CD1c-positive myeloid dendritic cell (primary cell): Measurements from ENCODE around the gene CRYBA1.
A peak's percentile ranks its signal among the peaks of the same experiment; 100 is the strongest.
"Not testable (repeated sequence)": the region's sequence is repeated elsewhere in the genome, so short reads cannot be mapped to it uniquely, and the experiment has no call there.

Experiments used
- DNase-seq: peaks from one replicate; pipeline ENCODE4 v3.0.0-alpha.2; 2016; ENCODE audit errors: extremely low spot score

Gene CRYBA1

GRCh38 chr17:29246628-29247027 lies at the start of gene CRYBA1:
TSS of gene CRYBA1 (plus strand) at chr17:29246859. CDS start at chr17:29246864, 5 bp downstream.
- no peak for DNase-seq

DNA sequence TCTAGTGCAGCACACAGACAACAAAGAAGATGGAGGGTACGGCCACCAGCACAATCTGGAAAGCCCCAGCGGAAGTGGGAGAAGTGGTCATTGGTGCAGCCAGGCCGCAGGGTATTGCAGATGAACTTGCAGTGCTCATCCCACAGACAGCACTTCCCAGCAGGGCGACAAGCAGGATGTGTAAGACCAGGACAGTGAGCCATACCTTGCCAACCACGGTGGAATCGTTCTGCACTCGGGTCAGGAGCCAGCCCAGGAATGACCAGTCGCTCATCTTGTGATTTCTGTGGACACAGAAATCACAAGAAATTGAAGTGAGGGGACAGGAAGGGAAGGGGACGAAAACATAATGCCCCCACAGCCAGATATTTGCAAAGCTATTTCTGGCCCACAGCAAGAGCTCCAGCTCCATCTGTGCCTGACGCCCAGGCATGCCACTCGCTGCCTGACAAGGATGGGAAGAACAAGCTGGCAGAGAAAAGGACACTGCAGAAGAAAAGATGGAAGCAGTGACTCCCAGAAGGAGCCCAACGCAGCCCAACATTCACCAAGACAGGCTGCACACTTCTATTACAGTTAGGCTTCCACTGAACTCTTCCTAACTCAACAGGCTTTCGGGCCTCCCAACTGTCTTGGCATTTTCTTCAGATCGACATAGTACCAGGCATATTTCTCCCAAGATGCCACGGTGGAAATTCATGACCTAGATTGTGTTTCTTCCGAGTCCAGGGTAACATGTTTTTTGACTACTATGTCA lies 49.0 kb upstream of the CRYBA1 start:
- DNase-seq: no peak

DNA sequence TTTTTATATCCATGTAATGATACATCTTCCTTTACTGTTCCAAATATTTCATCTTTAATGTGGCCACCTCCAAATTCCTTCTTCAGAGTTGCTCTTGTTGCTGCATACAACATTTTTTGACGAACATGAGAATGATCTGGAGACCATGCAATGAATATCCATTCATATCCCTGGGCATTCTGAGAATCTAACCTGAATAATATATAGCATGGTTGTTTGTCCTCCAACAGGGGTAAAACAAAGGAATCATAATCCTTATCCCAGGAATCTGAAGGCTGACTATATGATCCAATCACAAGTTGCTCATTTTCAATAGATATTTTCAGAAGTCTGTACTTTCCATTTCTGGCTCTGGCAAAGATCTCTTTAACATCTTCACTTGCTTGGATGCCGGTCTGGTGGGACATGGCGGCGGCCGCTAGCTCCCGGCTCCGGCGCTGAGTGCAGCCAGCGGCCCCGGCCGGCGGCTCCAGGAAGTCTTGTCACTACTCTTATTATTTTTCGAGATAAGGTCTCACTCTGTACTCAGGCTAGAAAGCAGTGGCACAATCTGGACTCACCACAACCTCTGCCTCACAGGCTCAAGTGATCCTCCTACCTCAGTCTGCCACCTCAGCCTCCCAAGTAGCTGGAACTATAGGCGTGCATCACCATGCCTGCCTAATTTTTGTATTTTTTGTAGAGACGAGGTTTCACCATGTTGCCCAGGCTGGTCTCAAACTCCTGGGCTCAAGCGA lies 42.4 kb upstream of the CRYBA1 start:
- not testable (repeated sequence) for DNase-seq

DNA sequence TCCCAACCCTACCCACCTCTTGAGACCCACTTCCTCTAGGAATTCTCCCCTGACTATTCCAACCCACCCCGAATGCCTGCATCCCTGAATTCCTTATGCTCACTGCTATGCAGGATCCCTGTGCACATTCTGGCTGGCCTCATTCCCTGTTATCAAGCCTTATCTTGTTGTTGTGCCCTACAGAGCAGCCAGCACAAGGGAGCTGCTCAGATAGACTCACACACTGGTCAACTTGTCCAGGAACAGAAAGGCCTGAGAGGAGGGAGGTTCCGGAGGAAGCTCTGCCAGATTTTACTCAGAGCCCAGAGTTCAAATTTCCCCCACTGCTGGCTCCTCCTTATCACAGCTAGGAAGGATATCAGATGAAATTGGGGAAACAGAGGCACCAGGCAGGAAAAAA lies 41.6 kb upstream of the CRYBA1 start:
- DNase-seq: no peak

DNA sequence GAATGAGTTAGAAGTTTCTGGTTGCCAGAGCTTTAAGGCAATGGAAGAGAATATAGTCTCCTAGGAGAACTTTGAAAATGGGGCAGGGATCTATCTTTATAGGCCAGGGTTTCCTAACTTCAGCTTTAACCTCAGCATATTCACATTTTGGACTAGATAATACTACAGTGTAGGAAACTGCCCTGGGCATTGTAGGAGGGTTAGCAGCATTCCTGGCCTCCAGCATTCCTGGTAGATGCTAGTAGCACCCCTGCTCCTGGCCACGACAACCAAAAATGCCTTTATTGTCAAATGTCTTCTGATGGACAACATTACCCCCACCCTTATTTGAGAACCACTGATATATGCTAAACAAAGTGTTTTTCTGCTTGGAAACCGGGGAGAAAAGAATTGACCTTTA lies 38.7 kb upstream of the CRYBA1 start:
- DNase-seq: no peak

DNA sequence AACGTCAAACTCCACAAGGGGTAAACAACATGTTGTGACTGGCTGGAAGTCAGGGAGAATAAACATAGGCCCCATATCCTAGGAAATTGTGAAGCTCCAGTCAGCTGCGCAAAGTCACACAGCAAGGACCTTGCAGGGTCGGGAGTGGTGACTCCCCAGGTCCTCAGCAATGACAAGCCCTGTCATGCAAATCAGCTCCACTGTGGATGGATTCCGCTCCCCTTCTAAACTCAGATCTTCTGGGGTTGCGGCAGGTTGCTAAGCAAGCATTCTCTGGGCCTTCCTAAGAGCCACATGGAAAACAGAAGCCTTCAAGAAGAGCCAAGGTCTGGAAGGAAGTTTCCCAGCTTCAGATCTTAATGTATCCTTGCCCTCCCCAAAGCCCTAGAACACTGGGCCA lies 37.6 kb upstream of the CRYBA1 start:
- DNase-seq: no peak

- no peak for DNase-seq
These were observed 35.8 kb upstream of the CRYBA1 start for GRCh38 chr17:29210879-29211278.

DNA sequence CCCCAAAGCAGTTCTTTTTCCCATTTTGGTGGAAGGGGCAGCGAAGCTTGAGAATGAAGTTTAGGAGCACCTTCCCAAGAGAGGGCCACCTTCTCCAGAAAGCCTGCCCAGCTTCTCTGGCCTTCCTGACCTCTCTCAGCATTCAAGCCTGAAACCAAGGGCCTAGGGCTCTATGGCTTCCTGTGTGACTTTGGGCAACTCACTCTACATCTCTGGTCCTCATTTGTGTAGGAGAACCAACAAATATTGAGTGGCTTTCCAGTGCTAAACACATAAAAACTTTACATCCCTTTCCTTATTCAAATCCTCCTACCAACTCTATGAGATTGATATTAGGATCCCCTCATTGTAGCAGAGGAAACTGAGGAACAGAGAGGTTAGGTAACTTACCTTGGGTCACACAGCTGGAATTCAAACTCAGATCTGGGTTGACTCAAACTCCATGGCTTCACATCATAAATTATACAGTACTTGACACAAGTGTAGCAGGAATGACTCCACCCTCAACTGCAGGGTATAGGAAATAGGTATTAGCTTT lies 34.5 kb upstream of the CRYBA1 start:
- no peak for DNase-seq

DNA sequence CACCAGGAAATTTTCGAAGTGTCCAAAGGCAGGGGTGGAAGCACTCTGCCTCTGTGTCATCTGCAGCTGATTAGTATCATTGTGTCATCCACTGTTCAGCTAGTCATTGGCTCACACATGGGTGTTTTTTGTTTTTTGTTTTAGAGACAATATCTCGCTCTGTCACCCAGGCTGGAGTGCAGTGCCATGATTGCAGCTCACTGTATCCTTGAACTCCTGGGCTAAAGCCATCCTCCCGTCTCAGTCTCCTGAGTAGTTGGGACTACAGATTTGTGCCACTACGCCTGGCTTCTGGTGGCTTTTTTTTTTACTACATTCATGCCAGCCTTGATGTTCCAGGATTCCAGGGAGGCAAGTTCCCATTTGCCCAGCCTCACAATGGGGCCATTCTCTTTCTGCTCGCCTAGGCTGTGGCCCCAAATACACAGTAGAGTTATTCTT lies 34.0 kb upstream of the CRYBA1 start:
- DNase-seq: peak; percentile 50

DNA sequence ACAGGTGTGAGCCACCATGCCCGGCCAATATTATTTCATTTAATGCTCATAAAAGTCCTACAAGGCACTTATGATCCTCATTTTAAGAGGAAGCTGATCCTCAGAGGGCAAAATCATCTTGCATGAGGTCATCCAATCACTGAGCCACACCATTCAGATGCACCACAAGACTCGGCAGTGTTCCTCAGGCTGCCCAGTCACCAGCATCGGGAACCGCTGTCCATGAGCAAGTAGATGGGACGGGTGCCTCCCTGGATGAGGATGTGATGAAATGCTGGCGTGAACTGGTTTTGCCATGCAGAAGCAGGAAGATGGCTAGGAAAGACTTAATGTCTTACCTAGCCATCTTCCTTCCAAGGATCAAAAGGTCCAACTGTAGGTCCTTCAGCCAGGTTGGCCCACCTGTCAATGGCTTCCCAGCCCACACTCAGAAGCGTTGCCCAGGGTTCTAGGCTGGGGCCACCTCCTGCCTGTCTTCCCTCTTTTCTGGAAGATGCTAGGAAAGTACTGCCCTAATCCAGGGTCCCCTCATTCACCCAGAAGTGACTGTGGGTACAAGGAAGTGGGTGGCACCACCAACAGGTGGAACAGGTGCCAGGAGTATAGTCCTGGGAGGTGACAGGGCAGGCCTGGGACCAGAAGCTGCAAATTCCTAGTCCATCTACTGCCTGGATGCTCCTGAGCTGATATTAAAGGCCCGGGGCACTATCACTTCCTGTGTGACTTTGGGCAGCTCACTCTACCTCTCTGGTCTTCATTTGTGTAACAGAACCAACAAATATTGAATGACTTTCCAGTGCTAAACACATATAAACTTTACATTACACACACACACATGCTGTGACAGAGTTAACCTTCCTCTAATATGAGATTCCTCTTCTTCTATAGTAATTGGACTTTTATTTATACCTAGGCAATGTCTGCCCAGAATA lies 32.2 kb upstream of the CRYBA1 start:
- DNase-seq: peak; percentile 90

- DNase-seq: no peak
These were observed 31.5 kb upstream of the CRYBA1 start for GRCh38 chr17:29215174-29215573.

- DNase-seq: no peak
These were observed 30.9 kb upstream of the CRYBA1 start for GRCh38 chr17:29215717-29216116.

- no peak for DNase-seq
These were observed 30.5 kb upstream of the CRYBA1 start for GRCh38 chr17:29216181-29216580.

DNA sequence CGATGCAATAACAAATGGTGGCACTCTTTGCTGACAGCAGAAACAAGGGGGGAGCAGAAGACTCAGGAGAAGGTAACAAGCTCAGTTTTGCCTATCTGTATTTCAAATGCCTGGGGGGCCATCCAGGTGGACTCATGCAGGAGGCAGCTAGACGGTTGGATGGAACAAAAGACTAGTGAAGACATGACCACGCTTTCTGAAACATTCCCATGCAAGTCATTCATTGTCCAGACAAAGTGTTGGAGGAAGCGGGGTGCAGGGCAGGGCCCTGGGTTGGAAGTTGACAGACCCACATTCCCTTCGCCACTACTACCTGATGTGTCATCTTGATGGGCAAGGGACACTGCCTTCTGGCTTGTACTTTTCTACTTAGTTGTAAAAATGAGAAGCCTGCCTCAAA lies 29.8 kb upstream of the CRYBA1 start:
- DNase-seq: no peak

- DNase-seq: peak; percentile 82
These were observed 27.1 kb upstream of the CRYBA1 start for GRCh38 chr17:29219378-29220047.

DNA sequence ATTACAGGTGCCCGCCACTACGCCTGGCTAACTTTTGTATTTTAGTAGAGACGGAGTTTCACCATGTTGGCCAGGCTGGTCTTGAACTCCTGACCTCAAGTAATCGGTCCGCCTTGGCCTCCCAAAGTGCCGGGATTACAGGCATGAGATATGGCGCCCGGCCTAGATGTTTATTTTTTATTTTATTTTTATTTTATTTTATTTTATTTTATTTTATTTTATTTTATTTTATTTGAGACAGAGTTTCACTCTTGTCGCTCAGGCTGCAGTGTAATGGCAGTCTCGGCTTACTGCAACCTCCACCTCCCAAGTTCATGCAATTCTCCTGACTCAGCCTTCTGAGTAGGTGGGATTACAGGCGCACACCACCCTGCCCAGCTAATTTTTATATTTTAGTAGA lies 25.3 kb upstream of the CRYBA1 start:
- not testable (repeated sequence) for DNase-seq

DNA sequence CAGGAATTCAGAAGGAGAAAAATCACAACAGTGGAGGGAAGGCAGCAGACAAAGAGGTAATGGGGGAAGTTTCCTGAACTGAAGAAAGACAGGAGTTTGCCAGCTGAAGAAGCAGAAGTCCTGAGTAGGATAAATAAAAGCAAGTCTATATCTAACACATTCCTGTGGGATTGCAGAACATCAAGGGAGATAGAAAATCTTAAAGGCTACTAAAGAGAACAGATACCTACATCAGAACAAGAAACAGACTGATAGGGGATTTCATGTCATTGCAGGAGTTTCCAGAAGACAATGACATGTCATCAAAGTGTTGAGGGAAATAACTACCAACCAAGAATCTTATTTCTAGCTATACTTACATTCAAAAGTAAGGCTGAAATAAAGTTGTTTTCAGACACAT lies 21.3 kb upstream of the CRYBA1 start:
- DNase-seq: no peak

DNA sequence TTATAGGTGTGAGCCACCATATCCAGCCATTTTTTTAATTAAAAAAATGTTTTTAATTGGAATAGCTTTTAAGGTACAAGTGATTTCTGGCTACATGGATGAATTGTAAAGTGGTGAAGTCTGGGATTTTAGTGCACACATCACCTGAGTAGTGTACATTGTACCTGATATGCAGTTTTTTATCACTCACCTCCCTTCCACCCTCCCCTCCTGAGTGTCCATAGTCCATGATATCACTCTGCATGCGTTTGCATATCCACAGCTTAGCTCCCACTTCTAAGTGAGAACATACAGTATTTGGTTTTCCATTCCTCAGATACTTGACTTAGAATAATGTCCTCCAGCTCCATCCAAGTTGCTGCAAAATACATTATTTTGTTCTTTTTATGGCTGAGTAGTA lies 13.4 kb upstream of the CRYBA1 start:
- no peak for DNase-seq

DNA sequence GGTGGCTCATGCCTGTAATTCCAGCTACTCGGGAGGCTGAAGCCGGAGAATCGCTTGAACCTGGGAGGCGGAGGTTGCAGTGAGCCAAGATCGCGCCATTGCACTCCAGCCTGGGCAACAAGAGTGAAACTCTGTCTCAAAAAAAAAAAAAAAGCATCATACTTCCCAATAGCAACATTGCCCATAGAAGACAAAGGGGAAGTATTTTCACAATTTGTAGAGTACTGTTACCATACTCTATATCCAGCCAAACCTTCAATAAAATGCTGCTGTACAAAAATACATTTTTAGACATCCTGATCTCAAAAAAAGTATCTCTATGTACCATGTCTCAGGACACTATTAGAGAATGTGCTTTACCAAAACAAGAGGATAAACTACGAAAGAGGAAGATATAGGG lies 11.7 kb upstream of the CRYBA1 start:
- not testable (repeated sequence) for DNase-seq

- DNase-seq: no peak
These were observed 10.8 kb upstream of the CRYBA1 start for GRCh38 chr17:29235904-29236303.

DNA sequence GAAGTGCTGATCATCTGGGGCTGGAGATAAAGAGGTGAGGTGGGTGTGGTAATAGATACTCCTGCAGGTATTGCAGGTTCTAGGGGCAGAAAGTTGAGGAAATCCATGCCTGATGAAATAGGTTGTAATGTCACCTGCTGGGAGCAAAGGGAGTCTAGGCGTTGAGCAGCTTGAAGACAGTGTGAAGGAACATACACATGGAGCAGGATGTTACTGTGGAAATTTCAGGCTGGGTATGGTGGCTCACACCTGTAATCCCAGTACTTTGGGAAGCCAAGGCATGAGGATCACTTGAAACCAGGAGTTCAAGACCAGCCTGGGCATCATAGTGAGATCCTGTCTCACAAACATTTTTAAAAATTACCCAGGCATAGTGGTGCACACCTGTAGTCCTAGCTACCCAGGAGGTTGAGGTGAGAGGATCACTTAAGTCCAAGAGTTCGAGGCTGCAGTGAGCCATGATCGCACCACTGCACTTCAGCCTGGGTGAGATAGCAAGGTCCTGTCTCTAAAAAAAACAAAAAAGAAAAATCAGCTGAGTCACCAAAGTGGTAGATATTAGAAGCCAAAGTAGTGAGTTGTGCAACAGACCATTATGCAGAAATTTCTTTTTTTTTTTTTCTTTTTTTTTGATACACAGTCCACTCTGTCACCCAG lies 9.1 kb upstream of the CRYBA1 start:
- peak; percentile 38 for DNase-seq
